DMS114 treated with DMSO at 0.1 percent for 48 hours (cell line): ENCODE results near the gene ALDH3B2.
"Not testable (repeated sequence)": the region's sequence is repeated elsewhere in the genome, so short reads cannot be mapped to it uniquely, and the experiment has no call there.

Experiments used
- DNase-seq: peaks from one replicate; lab custom pipeline; 2025; ENCODE audit not compliant: unreplicated experiment; lab: John Stamatoyannopoulos, UW

ALDH3B2 gene

GRCh38 chr11:67631411-67631810 is 43.0 kb downstream of the ALDH3B2 start:
- no peak for DNase-seq

GRCh38 chr11:67630943-67631331 is 43.5 kb downstream of the ALDH3B2 start:
- DNase-seq, result no peak

DNA sequence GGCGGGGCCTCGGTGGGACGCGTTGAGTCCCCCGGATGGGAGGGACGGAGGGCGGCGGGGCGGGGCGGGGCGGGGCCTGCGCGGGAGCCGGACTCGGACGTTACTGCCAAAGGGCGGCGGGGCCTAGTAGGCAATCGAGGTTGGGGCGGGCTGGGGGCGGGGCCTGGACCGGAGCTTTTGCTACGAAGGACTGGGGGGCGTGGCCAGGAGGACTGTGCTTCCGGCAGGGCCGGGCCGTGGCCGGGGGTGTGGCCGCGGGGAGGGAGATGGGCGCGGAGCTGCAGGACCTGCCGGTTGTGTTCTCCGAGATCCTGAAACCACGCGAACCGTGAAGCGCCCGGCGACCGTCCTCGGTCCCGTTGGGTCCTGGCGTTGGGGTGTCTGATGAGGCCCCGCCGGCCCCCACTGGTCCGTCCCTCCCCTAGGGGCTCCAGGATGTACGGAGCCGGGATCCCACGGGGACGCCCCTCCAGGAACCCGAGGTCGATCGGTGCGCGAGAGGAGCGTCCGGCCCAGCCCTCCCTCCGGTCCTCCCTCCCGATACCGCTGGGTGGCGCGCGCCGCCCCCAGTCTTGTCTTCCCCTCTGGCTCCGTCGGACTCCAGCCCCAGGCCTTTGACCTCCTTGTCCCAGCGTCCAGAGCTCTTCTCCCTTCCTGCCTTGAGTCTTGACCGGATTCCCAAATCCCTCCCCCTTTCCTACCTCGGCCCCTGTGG is 44.0 kb downstream of the ALDH3B2 start:
- peak; percentile 100 for DNase-seq

- peak; percentile 98 for DNase-seq
Observed at GRCh38 chr11:67629386-67630227, 44.8 kb downstream of the ALDH3B2 start, which contains the start of gene NUDT8. Gene NUDT8, minus strand, starts transcription at chr11:67629937. Its CDS starts 26 bp downstream, at chr11:67629911.

- no peak for DNase-seq
Observed at GRCh38 chr11:67628710-67629385, 45.6 kb downstream of the ALDH3B2 start.

- no peak for DNase-seq
Observed at GRCh38 chr11:67627812-67628624, 46.4 kb downstream of the ALDH3B2 start.

DNA sequence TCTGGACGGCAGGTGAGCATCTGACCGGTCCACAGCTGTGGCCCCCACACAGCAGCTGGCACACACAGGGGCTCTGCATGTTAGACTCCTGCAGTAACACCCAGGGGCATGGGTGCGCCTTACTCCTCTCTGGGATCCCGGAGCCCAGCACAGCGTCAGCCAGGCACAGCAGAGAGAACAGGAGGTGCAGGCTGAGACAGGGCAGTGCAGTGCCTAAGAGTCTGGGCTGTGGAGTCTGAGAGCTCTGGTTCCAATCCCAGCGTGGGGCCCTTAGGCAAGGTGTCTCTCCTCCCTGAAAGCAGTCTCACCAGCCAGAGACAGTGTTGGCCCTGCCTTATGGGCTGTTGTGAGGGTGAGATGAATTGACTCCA is 47.0 kb downstream of the ALDH3B2 start:
- no peak for DNase-seq

GRCh38 chr11:67626970-67627369 is 47.5 kb downstream of the ALDH3B2 start:
- DNase-seq, result no peak

GRCh38 chr11:67626131-67626833 is 48.1 kb downstream of the ALDH3B2 start:
- not testable (repeated sequence) for DNase-seq

- not testable (repeated sequence) for DNase-seq
Observed at GRCh38 chr11:67623795-67624194, 50.6 kb downstream of the ALDH3B2 start.

DNA sequence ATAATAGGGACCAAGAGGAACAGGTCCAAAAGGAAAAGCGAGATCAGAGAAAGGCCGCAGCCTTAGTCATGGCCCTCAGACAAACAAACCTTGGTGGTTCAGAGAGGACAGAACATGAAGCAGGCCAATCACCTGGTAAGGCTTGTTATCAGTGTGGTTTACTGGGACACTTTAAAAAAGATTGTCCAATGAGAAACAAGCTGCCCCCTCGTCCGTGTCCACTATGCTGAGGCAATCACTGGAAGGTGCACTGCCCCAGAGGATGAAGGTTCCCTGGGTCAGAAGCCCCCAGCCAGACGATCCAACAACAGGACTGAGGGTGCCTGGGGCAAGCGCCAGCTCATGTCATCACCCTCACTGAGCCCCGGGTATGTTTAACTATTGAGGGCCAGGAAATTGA is 51.5 kb downstream of the ALDH3B2 start:
- not testable (repeated sequence) for DNase-seq

GRCh38 chr11:67621928-67622327 is 52.5 kb downstream of the ALDH3B2 start:
- not testable (repeated sequence) for DNase-seq

DNA sequence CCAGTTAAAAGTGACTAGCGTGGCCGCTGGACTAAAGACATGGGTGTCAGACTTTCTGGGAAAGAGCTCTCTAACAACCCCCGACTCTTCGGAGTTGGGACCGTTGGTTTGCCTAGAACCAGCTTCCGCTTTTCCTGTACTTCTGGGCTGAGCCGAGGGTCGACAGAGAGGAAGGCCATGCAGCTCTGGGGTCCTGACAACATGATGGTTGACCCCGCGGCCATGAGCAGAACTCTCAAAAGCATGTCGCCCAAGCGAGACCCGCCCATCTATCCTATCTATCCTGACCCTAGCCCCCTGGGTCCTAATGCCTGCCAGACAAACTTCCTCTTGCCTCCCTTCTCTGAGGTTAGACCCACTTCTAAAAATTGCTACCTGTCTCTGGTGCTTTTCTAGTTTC is 53.8 kb downstream of the ALDH3B2 start:
- DNase-seq, result not testable (repeated sequence)

DNA sequence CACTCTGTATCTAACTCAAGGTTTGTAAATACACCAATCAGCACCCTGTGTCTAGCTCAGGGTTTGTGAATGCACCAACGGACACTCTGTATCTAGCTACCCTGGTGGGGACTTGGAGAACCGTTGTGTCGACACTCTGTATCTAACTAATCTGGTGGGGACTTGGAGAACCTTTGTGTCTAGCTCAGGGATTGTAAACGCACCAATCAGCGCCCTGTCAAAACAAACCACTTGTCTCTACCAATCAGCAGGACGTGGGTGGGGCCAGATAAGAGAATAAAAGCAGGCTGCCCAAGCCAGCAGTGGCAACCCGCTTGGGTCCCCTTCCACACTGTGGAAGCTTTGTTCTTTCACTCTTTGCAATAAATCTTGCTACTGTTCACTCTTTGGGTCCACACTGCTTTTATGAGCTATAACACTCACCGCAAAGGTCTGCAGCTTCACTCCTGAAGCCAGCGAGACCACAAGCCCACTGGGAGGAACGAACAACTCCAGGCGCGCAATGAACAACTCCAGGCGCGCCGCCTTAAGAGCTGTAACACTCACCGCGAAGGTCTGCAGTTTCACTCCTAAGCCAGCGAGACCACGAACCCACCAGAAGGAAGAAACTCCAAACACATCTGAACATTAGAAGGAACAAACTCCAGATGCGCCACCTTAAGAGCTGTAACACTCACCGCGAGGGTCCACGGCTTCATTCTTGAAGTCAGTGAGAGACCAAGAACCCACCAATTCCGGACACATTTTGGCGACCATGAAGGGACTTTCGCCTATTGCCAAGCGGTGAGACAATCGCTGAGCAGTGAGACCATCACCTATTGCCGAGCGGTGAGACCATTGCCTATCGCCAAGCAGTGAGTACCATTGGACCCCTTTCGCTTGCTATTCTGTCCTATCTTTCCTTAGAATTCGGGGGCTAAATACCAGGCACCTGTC is 54.5 kb downstream of the ALDH3B2 start:
- DNase-seq, result not testable (repeated sequence)

GRCh38 chr11:67618901-67619659 is 55.3 kb downstream of the ALDH3B2 start:
- DNase-seq, result not testable (repeated sequence)

GRCh38 chr11:67617243-67617953 is 57.0 kb downstream of the ALDH3B2 start:
- no peak for DNase-seq

DNA sequence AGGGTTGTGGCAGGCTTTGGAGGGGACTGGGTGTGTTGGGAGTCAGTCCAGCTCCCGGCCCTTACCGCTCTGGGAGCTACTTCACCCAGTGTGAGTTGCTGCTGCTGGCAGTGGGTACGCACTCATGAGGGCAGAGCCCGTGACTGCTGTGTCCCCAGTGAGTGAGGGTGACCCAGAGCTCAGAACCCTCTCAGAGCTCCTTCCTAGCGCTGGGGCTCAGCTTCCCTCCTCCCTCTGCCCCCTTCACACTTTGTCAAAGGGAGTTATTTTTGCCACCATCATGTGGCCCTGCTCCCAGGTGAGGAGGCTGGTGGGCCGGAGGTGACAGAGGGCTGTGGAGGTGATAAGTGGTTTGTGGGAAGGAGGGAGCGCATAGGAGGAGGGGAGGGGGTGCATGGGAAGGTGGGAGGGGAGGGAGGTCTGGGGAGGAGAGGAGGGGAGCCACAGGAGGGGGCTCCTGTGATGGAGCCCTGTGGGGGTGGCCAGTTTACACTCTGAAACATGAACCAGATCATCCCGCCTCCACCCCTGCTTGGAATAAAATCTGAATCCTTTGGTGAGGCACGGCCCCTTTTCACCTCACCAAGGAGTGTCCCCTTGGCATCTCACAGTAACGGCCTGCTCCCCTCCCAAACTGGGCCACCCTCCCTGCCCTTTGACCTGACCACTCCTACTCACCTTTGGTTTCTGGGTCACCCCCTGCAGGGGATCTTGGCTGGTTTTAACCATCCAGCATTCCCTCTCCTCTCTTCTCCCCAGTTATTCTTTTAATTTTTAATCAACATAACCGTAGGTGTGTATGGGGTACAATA is 57.8 kb downstream of the ALDH3B2 start:
- no peak for DNase-seq
